DND-41 (cell line): ENCODE measurements around the gene FRS2.

Experiments
- ATAC-seq: fragments of 200-7000 bp; cut with Tn5 transposase; 3 replicates; pipeline ENCODE4 v1.9.1; 2021; ENCODE audit warnings: low read depth; ENCODE audit not compliant: insufficient read depth
- DNase-seq: peaks from one replicate; pipeline ENCODE4 v3.0.0-alpha.2; 2020
- H2AFZ ChIP-seq: 2 replicates; pipeline ENCODE4 v1.6.0; 2012; ENCODE audit warnings: low read depth, low read length
- H3K27ac ChIP-seq: 2 replicates; pipeline ENCODE4 v1.5.1; 2012; ENCODE audit warnings: low read length, inconsistent platforms
- H3K27me3 ChIP-seq: fragments of 200-600 bp; sonication (generic); 2 replicates; pipeline ENCODE4 v1.6.0; 2012; ENCODE audit warnings: low read length, mild to moderate bottlenecking, inconsistent platforms; ENCODE audit not compliant: insufficient read depth, poor library complexity
- H3K36me3 ChIP-seq: 2 replicates; pipeline ENCODE4 v1.5.1; 2012; ENCODE audit warnings: low read length, inconsistent platforms; ENCODE audit not compliant: insufficient read depth
- H3K4me1 ChIP-seq: 2 replicates; pipeline ENCODE4 v1.5.1; 2012; ENCODE audit warnings: mild to moderate bottlenecking, low read length; ENCODE audit not compliant: insufficient read depth
- H3K4me2 ChIP-seq: 2 replicates; pipeline ENCODE4 v1.6.0; 2012; ENCODE audit warnings: mild to moderate bottlenecking, moderate library complexity, low read length, inconsistent platforms; ENCODE audit not compliant: insufficient read depth
- H3K4me3 ChIP-seq, 2 experiments: fragments of 200-600 bp in 1 of 2; shearing (Covaris generic) in 1 of 2; 2 replicates each; pipeline ENCODE4 v1.5.1; 2012 to 2016; ENCODE audit warnings: inconsistent platforms in 2 of 2, low read length in 2 of 2, mild to moderate bottlenecking in 2 of 2, low read depth in 1 of 2, moderate library complexity in 1 of 2
- H3K79me2 ChIP-seq: 2 replicates; pipeline ENCODE4 v1.6.0; 2012; ENCODE audit warnings: low read length, inconsistent platforms; ENCODE audit not compliant: insufficient read depth
- H3K9ac ChIP-seq: 2 replicates; pipeline ENCODE4 v1.6.0; 2012; ENCODE audit warnings: low read depth, mild to moderate bottlenecking, inconsistent platforms, low read length, moderate library complexity
- H3K9me3 ChIP-seq: 2 replicates; pipeline ENCODE4 v1.5.1; 2012; ENCODE audit warnings: low read length, moderate library complexity, mild to moderate bottlenecking, inconsistent platforms; ENCODE audit not compliant: insufficient read depth, severe bottlenecking
- H4K20me1 ChIP-seq: 2 replicates; pipeline ENCODE4 v1.6.0; 2012; ENCODE audit warnings: low read length; ENCODE audit not compliant: insufficient read depth
- EZH2 ChIP-seq: IDR thresholded peaks from 3 replicates; pipeline ENCODE4 v1.6.1; 2012; ENCODE audit warnings: borderline replicate concordance, low read depth, mild to moderate bottlenecking, moderate library complexity, low read length, inconsistent platforms; ENCODE audit not compliant: severe bottlenecking
- TF ChIP-seq, protein P1 (sequence below): IDR thresholded peaks from 2 replicates; pipeline ENCODE4 v1.5.1; 2012; ENCODE audit warnings: borderline replicate concordance, low read length, moderate library complexity, mild to moderate bottlenecking; ENCODE audit not compliant: poor library complexity, severe bottlenecking; ENCODE audit errors: extremely low read depth

Gene FRS2

DNA sequence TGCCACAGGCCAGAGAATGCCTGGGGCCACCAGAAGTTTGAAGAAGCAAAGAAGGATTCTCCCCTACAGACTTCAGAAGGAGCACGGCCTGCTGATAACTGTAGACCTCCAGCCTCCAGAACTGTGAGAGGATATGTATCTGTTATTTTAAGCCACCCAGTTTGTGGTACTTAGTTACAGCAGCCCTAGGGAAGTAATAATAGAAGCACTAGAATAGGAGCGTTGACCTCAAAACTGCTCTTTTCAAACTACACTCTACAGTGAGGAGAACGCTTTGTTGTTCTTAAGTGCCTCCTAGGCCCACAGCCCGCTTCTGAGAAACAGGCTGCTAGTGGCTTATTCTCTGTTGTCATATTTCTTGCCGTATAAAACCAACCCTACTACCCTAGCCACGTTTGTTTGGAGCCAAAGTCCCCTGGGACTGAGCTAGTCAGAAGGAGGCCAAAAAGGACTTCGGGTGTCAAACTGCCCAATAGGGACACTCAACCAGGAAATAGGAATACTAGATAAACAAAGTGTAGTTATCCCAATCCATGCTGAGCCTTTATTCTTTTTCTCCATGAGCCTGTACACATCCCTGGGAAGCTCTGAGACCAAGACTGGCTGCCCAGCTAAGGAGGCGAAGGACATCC, 38.5 kb upstream of the FRS2 start:
- no peaks in the 10 kb centered on the region for H3K36me3 ChIP-seq
- no peak overlapping the region for H3K9ac ChIP-seq
- TF ChIP-seq, protein P1, sequence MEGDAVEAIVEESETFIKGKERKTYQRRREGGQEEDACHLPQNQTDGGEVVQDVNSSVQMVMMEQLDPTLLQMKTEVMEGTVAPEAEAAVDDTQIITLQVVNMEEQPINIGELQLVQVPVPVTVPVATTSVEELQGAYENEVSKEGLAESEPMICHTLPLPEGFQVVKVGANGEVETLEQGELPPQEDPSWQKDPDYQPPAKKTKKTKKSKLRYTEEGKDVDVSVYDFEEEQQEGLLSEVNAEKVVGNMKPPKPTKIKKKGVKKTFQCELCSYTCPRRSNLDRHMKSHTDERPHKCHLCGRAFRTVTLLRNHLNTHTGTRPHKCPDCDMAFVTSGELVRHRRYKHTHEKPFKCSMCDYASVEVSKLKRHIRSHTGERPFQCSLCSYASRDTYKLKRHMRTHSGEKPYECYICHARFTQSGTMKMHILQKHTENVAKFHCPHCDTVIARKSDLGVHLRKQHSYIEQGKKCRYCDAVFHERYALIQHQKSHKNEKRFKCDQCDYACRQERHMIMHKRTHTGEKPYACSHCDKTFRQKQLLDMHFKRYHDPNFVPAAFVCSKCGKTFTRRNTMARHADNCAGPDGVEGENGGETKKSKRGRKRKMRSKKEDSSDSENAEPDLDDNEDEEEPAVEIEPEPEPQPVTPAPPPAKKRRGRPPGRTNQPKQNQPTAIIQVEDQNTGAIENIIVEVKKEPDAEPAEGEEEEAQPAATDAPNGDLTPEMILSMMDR, result no peak
- no peak for TF ChIP-seq EZH2
- no peaks in the 10 kb centered on the region for H3K4me1 ChIP-seq
- no peaks in the 10 kb centered on the region for H4K20me1 ChIP-seq
- no peak overlapping the region for H3K27ac ChIP-seq
- no peak overlapping the region for H3K4me3 ChIP-seq
- no peak overlapping the region for H3K4me2 ChIP-seq
- no peak for DNase-seq
- no peaks in the 10 kb centered on the region for H3K27me3 ChIP-seq
- H2AFZ ChIP-seq, result no peak overlapping the region
- H3K79me2 ChIP-seq, result no peaks in the 10 kb centered on the region
- ATAC-seq, result no peak
- no peaks in the 10 kb centered on the region for H3K9me3 ChIP-seq

DNA sequence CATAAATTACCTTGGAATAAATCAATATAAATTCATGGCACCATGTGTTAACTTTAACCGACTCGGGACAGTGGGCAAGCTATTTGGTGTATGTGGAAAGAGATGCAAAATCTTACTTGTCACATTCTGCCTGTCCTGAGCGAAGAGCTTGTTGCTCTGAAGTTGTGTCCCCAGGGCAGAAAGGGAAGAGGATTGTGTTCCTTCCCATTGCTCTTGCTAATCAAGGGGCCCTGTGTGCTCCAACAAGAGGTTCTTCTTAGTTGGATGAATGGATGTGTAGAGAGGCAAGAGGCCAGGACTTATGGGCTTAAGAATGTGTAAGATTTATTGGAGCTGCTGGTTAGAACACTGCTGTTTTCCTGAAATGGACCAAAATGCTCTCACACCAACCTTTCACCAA, 36.5 kb upstream of the FRS2 start:
- H3K36me3 ChIP-seq, result no peaks in the 10 kb centered on the region
- TF ChIP-seq, protein P1, result no peak
- TF ChIP-seq EZH2, result no peak
- no peaks in the 10 kb centered on the region for H4K20me1 ChIP-seq
- no peak overlapping the region for H3K27ac ChIP-seq
- H3K9ac ChIP-seq, result no peak overlapping the region
- no peaks in the 10 kb centered on the region for H3K4me1 ChIP-seq
- H3K4me2 ChIP-seq, result no peak overlapping the region
- DNase-seq (no peak), ATAC-seq (no peak)
- no peak overlapping the region for H2AFZ ChIP-seq
- no peak overlapping the region for H3K4me3 ChIP-seq
- no peaks in the 10 kb centered on the region for H3K9me3 ChIP-seq
- H3K27me3 ChIP-seq, result no peaks in the 10 kb centered on the region
- H3K79me2 ChIP-seq, result no peaks in the 10 kb centered on the region

DNA sequence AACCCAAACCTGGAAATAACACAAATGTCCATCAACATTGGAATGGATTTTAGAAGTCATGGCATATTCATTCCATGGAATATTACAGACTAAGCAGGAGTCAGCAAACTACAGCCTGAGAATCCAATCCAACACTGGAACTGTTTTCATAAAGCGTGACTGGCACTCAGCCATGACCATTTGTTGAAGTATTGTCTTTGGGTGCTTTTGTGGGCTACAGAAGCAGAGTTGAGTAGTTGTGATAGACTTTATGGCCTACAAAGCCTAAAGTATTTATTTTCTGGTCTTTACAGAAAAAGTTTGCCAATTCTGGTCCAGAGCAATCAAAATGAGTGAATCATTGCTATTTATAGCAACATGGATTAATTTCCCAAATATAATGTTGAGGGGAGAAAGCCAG, 34.5 kb upstream of the FRS2 start:
- ATAC-seq (no peak), DNase-seq (no peak)
- no peaks in the 10 kb centered on the region for H3K27me3 ChIP-seq
- no peak for TF ChIP-seq EZH2
- TF ChIP-seq, protein P1, result no peak
- H4K20me1 ChIP-seq, result no peaks in the 10 kb centered on the region
- H3K9me3 ChIP-seq, result no peaks in the 10 kb centered on the region
- H3K79me2 ChIP-seq, result no peaks in the 10 kb centered on the region
- H3K9ac ChIP-seq, result no peak overlapping the region
- no peaks in the 10 kb centered on the region for H3K4me1 ChIP-seq
- no peaks in the 10 kb centered on the region for H3K36me3 ChIP-seq
- no peak overlapping the region for H3K27ac ChIP-seq
- H3K4me3 ChIP-seq, result no peak overlapping the region
- no peak overlapping the region for H2AFZ ChIP-seq
- H3K4me2 ChIP-seq, result no peak overlapping the region

DNA sequence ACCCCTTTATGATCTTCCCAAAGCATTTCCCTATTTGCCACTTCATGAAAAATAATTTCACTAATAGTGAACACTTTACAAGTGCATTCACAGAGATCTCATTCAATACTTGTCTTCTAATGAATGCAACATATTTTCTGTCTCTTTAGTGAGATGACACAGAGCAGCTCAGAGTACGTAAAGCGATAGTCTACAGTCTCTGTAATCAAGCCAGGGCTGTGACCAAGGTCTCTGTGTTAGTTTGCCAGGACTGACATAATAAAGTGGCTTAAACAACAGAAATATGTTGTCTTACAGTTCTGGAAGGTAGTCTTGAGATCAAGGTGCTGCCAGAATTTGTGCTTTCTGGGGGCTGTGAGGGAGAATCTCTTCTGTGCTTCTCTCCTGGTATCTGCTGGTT, 33.1 kb upstream of the FRS2 start:
- Histone ChIP-seq H3K9me3 (no peaks in the 10 kb centered on the region), H3K36me3 (no peaks in the 10 kb centered on the region), H3K27ac (no peak overlapping the region), H3K4me1 (no peaks in the 10 kb centered on the region), H3K4me3 (no peak overlapping the region), H3K9ac (no peak overlapping the region), H3K79me2 (no peaks in the 10 kb centered on the region), H3K4me2 (no peak overlapping the region), H3K27me3 (no peaks in the 10 kb centered on the region), H4K20me1 (no peaks in the 10 kb centered on the region), H2AFZ (no peak overlapping the region)
- DNase-seq (no peak), ATAC-seq (no peak)
- TF ChIP-seq EZH2, result no peak
- TF ChIP-seq, protein P1, result no peak
